ENCODE results near the gene FAM209B. TPM values are rescaled to one million over a fixed set of nuclear protein-coding genes. Genes with fewer than 3 reads are reported as not detected.

The FAM209B gene
- polyA plus RNA-seq, 1 donor from 2014 or later, result 1.1 TPM

DNA sequence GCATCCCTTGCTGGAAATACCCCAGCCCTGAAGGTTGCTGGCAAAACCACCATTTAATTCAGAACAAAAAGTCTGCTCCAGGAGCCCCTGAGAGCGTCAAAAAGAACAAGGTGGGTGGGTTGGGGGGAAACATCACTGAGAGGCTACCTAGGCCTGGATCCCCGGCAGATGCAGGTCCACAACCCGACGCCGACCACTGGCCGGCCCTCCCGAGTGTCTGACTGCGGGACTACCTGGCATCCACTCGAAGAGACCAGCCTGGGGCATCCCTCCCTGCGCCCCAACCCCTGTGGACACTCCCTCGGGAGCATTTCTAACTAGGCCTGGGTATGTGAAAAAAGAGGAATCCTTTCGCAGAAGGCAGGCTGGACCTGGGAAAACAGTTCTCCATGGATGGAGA is 47.2 kb downstream of the FAM209B start:
- no peaks in the 10 kb centered on the region for H4K20me1 ChIP-seq (ENCODE audit: insufficient read depth)
- no peak for TF ChIP-seq SMC3 (conservative IDR thresholded peaks at IDR 0.05; ENCODE audit: poor library complexity)
- TF ChIP-seq MXI1 (conservative IDR thresholded peaks at IDR 0.05; ENCODE audit: poor library complexity, severe bottlenecking), result no peak
- TF ChIP-seq POLR2AphosphoS5 (IDR thresholded peaks at IDR 0.05), result no peak
- TF ChIP-seq, protein P1, sequence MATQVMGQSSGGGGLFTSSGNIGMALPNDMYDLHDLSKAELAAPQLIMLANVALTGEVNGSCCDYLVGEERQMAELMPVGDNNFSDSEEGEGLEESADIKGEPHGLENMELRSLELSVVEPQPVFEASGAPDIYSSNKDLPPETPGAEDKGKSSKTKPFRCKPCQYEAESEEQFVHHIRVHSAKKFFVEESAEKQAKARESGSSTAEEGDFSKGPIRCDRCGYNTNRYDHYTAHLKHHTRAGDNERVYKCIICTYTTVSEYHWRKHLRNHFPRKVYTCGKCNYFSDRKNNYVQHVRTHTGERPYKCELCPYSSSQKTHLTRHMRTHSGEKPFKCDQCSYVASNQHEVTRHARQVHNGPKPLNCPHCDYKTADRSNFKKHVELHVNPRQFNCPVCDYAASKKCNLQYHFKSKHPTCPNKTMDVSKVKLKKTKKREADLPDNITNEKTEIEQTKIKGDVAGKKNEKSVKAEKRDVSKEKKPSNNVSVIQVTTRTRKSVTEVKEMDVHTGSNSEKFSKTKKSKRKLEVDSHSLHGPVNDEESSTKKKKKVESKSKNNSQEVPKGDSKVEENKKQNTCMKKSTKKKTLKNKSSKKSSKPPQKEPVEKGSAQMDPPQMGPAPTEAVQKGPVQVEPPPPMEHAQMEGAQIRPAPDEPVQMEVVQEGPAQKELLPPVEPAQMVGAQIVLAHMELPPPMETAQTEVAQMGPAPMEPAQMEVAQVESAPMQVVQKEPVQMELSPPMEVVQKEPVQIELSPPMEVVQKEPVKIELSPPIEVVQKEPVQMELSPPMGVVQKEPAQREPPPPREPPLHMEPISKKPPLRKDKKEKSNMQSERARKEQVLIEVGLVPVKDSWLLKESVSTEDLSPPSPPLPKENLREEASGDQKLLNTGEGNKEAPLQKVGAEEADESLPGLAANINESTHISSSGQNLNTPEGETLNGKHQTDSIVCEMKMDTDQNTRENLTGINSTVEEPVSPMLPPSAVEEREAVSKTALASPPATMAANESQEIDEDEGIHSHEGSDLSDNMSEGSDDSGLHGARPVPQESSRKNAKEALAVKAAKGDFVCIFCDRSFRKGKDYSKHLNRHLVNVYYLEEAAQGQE (IDR thresholded peaks at IDR 0.05; ENCODE audit: borderline replicate concordance), result no peak
- TF ChIP-seq, protein P2, sequence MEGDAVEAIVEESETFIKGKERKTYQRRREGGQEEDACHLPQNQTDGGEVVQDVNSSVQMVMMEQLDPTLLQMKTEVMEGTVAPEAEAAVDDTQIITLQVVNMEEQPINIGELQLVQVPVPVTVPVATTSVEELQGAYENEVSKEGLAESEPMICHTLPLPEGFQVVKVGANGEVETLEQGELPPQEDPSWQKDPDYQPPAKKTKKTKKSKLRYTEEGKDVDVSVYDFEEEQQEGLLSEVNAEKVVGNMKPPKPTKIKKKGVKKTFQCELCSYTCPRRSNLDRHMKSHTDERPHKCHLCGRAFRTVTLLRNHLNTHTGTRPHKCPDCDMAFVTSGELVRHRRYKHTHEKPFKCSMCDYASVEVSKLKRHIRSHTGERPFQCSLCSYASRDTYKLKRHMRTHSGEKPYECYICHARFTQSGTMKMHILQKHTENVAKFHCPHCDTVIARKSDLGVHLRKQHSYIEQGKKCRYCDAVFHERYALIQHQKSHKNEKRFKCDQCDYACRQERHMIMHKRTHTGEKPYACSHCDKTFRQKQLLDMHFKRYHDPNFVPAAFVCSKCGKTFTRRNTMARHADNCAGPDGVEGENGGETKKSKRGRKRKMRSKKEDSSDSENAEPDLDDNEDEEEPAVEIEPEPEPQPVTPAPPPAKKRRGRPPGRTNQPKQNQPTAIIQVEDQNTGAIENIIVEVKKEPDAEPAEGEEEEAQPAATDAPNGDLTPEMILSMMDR (IDR thresholded peaks at IDR 0.05; ENCODE audit: poor library complexity, severe bottlenecking), result no peak
- TF ChIP-seq RAD21 (conservative IDR thresholded peaks at IDR 0.05), result no peak
- H3K27me3 ChIP-seq (ENCODE audit: insufficient read depth, low read depth, low read length), result no peaks in the 10 kb centered on the region
- no peaks in the 10 kb centered on the region for H3K9me2 ChIP-seq (ENCODE audit: insufficient read depth, low read length)
- H2AFZ ChIP-seq (ENCODE audit: low read depth, low read length), result no peak overlapping the region
- H3K4me3 ChIP-seq (ENCODE audit: low read length), result no peak overlapping the region
- no peaks in the 10 kb centered on the region for H3F3A ChIP-seq (ENCODE audit: insufficient read depth, low read length, poor library complexity, severe bottlenecking)
- no peak overlapping the region for H3K27ac ChIP-seq (ENCODE audit: low read length)
- H3K9ac ChIP-seq (ENCODE audit: low read length), result no peak overlapping the region
- no peaks in the 10 kb centered on the region for H3K9me3 ChIP-seq (ENCODE audit: low read length)
- H3K36me3 ChIP-seq (ENCODE audit: insufficient read depth, low read length), result no peaks in the 10 kb centered on the region
- no peak overlapping the region for H3K4me2 ChIP-seq (ENCODE audit: low read length)
- H3K79me2 ChIP-seq (replicated peaks; ENCODE audit: insufficient read depth, low read length), result no peaks in the 10 kb centered on the region

DNA sequence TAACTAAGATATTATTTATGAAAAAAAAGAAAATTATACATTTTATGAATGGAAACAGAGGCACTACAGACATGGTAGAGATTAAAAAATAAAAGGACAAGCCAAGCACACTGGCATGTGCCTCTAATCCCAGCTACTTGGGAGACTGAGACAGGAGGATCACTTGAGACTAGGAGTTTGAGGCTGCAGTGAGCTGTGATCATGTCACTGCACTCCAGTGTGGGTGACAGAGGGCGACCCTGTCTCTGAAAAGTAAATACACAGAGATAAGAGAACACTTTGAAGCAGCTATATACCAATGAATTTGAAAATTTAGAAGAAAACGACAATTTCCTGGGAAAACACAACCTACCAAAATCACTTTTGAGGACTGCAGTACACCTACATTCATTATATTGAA is 48.7 kb downstream of the FAM209B start:
- H3K36me3 ChIP-seq (ENCODE audit: insufficient read depth, low read length), result no peaks in the 10 kb centered on the region

More for the DNA sequence above, 48.7 kb downstream of the FAM209B start:
- no peaks in the 10 kb centered on the region for H4K20me1 ChIP-seq (ENCODE audit: insufficient read depth)
- H3K9me3 ChIP-seq (ENCODE audit: low read length), result no peaks in the 10 kb centered on the region
- no peak overlapping the region for H2AFZ ChIP-seq (ENCODE audit: low read depth, low read length)
- no peaks in the 10 kb centered on the region for H3F3A ChIP-seq (ENCODE audit: insufficient read depth, low read length, poor library complexity, severe bottlenecking)
- H3K9ac ChIP-seq (ENCODE audit: low read length), result no peak overlapping the region
- H3K9me2 ChIP-seq (ENCODE audit: insufficient read depth, low read length), result no peaks in the 10 kb centered on the region
- H3K4me3 ChIP-seq (ENCODE audit: low read length), result no peak overlapping the region
- no peak for TF ChIP-seq EP300 (conservative IDR thresholded peaks at IDR 0.05; ENCODE audit: poor library complexity, severe bottlenecking)
- TF ChIP-seq, protein P1 (IDR thresholded peaks at IDR 0.05; ENCODE audit: borderline replicate concordance), result no peak
- no peak for TF ChIP-seq SMC3 (conservative IDR thresholded peaks at IDR 0.05; ENCODE audit: poor library complexity)
- TF ChIP-seq TAF1 (IDR thresholded peaks at IDR 0.05; ENCODE audit: low read depth), result no peak
- no peak for TF ChIP-seq RAD21 (conservative IDR thresholded peaks at IDR 0.05)
- H3K79me2 ChIP-seq (replicated peaks; ENCODE audit: insufficient read depth, low read length), result no peaks in the 10 kb centered on the region
- H3K27ac ChIP-seq (ENCODE audit: low read length), result no peak overlapping the region
- no peak overlapping the region for H3K4me2 ChIP-seq (ENCODE audit: low read length)
- H3K27me3 ChIP-seq (ENCODE audit: insufficient read depth, low read depth, low read length), result no peaks in the 10 kb centered on the region

Data from neural cell (in vitro differentiated cells).